ENCODE measurements around the gene FAM227B.

DNA sequence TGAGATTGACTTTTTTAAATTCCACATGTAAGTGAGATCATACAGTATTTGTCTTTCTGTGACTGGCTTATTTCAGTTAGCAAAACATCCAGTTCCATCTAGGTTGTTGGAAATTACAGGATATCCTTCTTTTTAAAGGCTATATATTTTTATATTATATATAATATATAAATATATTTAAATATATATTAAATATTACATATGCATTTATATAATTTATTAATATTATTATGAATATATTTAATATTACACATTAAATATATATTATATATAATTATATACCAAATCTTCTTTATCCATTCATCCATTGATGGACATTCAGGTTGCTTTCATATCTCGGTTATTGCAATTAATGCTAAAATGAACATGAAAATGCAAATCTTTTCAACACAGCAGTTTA lies 49.9 kb downstream of the FAM227B start:
- TF ChIP-seq, protein P1, sequence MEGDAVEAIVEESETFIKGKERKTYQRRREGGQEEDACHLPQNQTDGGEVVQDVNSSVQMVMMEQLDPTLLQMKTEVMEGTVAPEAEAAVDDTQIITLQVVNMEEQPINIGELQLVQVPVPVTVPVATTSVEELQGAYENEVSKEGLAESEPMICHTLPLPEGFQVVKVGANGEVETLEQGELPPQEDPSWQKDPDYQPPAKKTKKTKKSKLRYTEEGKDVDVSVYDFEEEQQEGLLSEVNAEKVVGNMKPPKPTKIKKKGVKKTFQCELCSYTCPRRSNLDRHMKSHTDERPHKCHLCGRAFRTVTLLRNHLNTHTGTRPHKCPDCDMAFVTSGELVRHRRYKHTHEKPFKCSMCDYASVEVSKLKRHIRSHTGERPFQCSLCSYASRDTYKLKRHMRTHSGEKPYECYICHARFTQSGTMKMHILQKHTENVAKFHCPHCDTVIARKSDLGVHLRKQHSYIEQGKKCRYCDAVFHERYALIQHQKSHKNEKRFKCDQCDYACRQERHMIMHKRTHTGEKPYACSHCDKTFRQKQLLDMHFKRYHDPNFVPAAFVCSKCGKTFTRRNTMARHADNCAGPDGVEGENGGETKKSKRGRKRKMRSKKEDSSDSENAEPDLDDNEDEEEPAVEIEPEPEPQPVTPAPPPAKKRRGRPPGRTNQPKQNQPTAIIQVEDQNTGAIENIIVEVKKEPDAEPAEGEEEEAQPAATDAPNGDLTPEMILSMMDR (conservative IDR thresholded peaks at IDR 0.05 in 1 of 2, IDR thresholded peaks at IDR 0.05 in 1 of 2; ENCODE audit: low read depth in 1 of 2, low read length in 2 of 2): no peak
- TF ChIP-seq EZH2 (IDR thresholded peaks at IDR 0.05; ENCODE audit: low read length, missing control alignments): no peak
